Measurements from ENCODE around the gene TSHZ3.

DNA sequence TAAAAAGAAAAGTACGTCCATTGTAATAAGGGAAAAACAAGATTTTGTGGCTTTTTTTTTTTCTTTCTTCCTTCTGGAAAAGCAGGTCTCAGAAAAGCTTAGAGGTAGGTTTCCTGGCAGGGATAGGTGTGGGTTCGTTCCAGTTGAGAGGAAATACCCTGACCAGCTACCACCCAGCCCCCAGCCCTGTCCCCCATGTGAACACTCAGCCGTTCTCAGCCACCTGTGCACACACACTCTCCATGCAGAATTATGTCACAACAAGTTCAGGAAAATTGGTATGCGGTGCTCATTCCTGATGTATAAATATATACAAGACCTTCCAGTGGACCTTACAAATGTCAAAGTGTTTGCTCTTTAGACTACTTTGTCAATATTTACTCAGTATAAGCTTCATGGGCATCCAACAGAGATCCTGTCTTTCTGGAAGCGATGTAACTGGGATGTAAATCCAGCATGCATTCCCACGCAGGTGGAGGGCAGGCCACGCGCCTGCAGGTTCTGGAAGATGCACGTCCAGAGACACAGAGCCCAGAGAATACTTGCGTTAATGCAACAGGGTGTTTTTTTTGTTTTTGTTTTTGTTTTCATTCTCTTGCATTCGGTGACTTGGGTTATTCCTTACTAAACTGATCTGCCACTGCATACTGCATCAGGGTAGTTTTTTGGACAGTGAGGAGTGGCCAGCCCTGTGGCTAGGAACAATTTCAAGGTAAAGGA is 68.8 kb downstream of the TSHZ3 start:
- TF ChIP-seq, protein P1, sequence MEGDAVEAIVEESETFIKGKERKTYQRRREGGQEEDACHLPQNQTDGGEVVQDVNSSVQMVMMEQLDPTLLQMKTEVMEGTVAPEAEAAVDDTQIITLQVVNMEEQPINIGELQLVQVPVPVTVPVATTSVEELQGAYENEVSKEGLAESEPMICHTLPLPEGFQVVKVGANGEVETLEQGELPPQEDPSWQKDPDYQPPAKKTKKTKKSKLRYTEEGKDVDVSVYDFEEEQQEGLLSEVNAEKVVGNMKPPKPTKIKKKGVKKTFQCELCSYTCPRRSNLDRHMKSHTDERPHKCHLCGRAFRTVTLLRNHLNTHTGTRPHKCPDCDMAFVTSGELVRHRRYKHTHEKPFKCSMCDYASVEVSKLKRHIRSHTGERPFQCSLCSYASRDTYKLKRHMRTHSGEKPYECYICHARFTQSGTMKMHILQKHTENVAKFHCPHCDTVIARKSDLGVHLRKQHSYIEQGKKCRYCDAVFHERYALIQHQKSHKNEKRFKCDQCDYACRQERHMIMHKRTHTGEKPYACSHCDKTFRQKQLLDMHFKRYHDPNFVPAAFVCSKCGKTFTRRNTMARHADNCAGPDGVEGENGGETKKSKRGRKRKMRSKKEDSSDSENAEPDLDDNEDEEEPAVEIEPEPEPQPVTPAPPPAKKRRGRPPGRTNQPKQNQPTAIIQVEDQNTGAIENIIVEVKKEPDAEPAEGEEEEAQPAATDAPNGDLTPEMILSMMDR (IDR thresholded peaks at IDR 0.05), result no peak
- no peak for TF ChIP-seq POLR2A (IDR thresholded peaks at IDR 0.05)
- TF ChIP-seq POLR2AphosphoS5 (IDR thresholded peaks at IDR 0.05), result no peak
- TF ChIP-seq EP300 (IDR thresholded peaks at IDR 0.05), result no peak

Measured in suprapubic skin (tissue), 4 donors.